Activated CD4-positive, alpha-beta memory T cell treated with anti-CD3 and anti-CD28 coated beads for 36 hours (primary cell): ENCODE data around the gene VPREB3. TPM values are rescaled to one million over a fixed set of nuclear protein-coding genes. Genes with fewer than 3 reads are reported as not detected.

ENCODE experiments used
- CTCF ChIA-PET: fragments of 350-600 bp; sonication (Branson Sonifier 250); formaldehyde crosslinking; loops from one replicate; lab custom pipeline; 2021; ENCODE audit warnings: antibody characterized with exemption, inconsistent platforms; lab: Charles Lee
- POLR2A ChIA-PET: fragments of 350-600 bp; sonication (Branson Sonifier 250); formaldehyde crosslinking; loops from one replicate; lab custom pipeline; 2021; ENCODE audit warnings: antibody characterized with exemption; lab: Charles Lee
- DNase-seq: peaks from one replicate; pipeline ENCODE4 v3.0.0-alpha.2; 2020
- H3K27ac Mint-ChIP-seq: one replicate; pipeline ENCODE4 v1.8.0; 2021; ENCODE audit warnings: mixed read lengths
- H3K27me3 Mint-ChIP-seq: one replicate; pipeline ENCODE4 v1.8.0; 2021; ENCODE audit warnings: mixed read lengths
- H3K36me3 Mint-ChIP-seq: one replicate; pipeline ENCODE4 v1.8.0; 2021; ENCODE audit warnings: mixed read lengths
- H3K4me1 Mint-ChIP-seq: one replicate; pipeline ENCODE4 v1.8.0; 2021; ENCODE audit warnings: low read depth, mixed read lengths
- H3K4me3 Mint-ChIP-seq: one replicate; pipeline ENCODE4 v1.8.0; 2021; ENCODE audit warnings: mild to moderate bottlenecking, mixed read lengths
- H3K9me3 Mint-ChIP-seq: one replicate; pipeline ENCODE4 v1.8.0; 2021; ENCODE audit warnings: mixed read lengths
- intact Hi-C: fragments of 100-400 bp; cut with micrococcal nuclease; formaldehyde crosslinking; loops from one replicate; pipeline ENCODE4 v1.15.1; 2023
- total RNA-seq, 2 experiments: library from RNA; stranded (reverse); gene quantifications; one replicate each; pipeline ENCODE4 v1.2.3, GENCODE V29; 2021

VPREB3 gene
- total RNA-seq, 2 experiments from 2014 or later = not detected

- Mint-ChIP-seq H3K4me1 (peaks cover 21% of the 10 kb centered on the region), H3K27me3 (no peaks in the 10 kb centered on the region), H3K27ac (no peak overlapping the region), H3K4me3 (no peak overlapping the region), H3K36me3 (no peaks in the 10 kb centered on the region), H3K9me3 (no peaks in the 10 kb centered on the region)
- intact Hi-C loops = loop anchor here (10.0 kb wide), 1 partner anchor 55 kb away; no protein-coding TSS in a partner anchor
- CTCF ChIA-PET = interaction anchor here (1.0 kb wide), 1 partner anchor 90 kb away, joined by 5 read pairs; no protein-coding TSS in a partner anchor
- no peak for DNase-seq
- POLR2A ChIA-PET = interaction anchor here (0.7 kb wide), 1 partner anchor 29 kb away, joined by 4 read pairs; no protein-coding TSS in a partner anchor
Measured at GRCh38 chr22:23760056-23760455, 5.8 kb upstream of the VPREB3 start.

DNA sequence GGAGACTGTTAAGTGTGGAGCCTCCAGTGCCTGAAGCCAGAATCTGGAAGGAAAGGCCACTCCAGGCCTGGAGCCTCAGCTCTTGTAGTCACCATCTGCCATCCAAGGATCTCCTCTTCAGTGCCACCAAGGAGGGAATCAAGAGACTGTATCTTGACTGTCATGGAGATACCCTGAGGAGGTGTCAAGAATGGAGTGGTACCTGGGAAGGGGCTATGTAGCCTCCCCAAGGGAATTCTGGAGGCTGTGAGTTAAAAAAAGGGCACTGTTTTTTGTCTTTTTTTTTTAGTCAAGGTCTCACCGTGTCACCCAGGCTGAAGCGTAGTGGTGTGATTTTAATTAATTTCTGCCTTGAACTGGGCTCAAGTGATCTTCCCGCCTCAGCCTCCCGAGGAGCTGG, 5.3 kb upstream of the VPREB3 start:
- H3K4me3 Mint-ChIP-seq = no peak overlapping the region
- H3K4me1 Mint-ChIP-seq = peaks cover 19% of the 10 kb centered on the region
- no peaks in the 10 kb centered on the region for H3K36me3 Mint-ChIP-seq
- intact Hi-C loops = no loop called here
- POLR2A ChIA-PET = interaction anchor here (0.7 to 0.9 kb wide), 3 partner anchors 9 to 30 kb away, joined by 4 read pairs; partner anchors contain the start of gene ZNF70
- DNase-seq = no peak
- no peaks in the 10 kb centered on the region for H3K27me3 Mint-ChIP-seq
- H3K27ac Mint-ChIP-seq = no peak overlapping the region
- CTCF ChIA-PET = interaction anchor here (1.0 kb wide), 1 partner anchor 90 kb away, joined by 5 read pairs; no protein-coding TSS in a partner anchor
- no peaks in the 10 kb centered on the region for H3K9me3 Mint-ChIP-seq

DNA sequence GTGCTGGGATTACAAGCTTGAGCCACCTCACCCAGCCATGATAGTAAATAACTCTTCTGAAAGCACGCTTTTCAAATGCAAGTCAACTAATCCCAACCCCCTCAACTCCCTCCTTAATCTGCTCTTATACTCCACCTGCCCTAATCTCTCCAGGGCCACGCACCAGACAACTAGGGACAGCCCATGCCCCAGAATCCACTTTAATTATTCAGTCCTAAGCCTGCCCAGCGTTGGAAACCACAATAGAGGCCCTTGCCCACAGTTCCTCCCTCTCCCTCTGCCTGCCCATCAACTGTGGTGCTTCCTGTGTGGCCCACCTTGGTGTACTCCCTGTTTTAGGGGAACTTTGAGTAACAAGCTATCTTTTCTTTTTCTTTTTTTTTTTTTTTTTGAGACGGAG, 2.7 kb upstream of the VPREB3 start:
- intact Hi-C loops = no loop called here
- H3K4me3 Mint-ChIP-seq = no peak overlapping the region
- CTCF ChIA-PET = interaction anchor here (0.8 kb wide), 1 partner anchor 464 kb away, joined by 3 read pairs; no protein-coding TSS in a partner anchor
- H3K36me3 Mint-ChIP-seq = no peaks in the 10 kb centered on the region
- POLR2A ChIA-PET = no interaction called here
- H3K27ac Mint-ChIP-seq = no peak overlapping the region
- H3K4me1 Mint-ChIP-seq = no peaks in the 10 kb centered on the region
- no peaks in the 10 kb centered on the region for H3K9me3 Mint-ChIP-seq
- no peak for DNase-seq
- H3K27me3 Mint-ChIP-seq = no peaks in the 10 kb centered on the region

DNA sequence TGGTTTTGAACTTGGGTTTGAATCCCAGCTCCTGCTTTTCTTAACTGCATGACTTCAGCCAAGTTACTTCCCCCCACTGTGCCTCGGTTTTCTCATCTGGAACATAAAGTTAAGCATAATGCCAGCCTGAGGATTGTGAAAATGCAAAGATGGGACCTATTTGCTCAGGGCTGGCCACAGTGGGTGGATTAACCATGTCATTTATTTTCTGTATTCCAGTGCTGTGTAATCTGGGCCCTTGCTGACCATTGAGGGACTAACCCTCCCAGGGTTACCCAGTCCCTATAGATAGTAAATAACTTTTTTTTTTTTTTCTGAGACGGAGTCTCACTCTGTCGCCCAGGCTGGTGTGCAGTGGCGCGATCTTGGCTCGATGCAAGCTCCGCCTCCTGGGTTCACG, 1.5 kb upstream of the VPREB3 start:
- POLR2A ChIA-PET = no interaction called here
- intact Hi-C loops = no loop called here
- H3K27me3 Mint-ChIP-seq = no peaks in the 10 kb centered on the region
- H3K36me3 Mint-ChIP-seq = no peaks in the 10 kb centered on the region
- CTCF ChIA-PET = interaction anchor here (1.1 to 1.2 kb wide), 2 partner anchors 11 to 94 kb away, joined by 3 to 5 read pairs; no protein-coding TSS in a partner anchor
- no peak overlapping the region for H3K4me3 Mint-ChIP-seq
- H3K9me3 Mint-ChIP-seq = no peaks in the 10 kb centered on the region
- no peak for DNase-seq
- no peak overlapping the region for H3K27ac Mint-ChIP-seq
- peaks cover 3% of the 10 kb centered on the region for H3K4me1 Mint-ChIP-seq

- Mint-ChIP-seq H3K27me3 (no peaks in the 10 kb centered on the region), H3K36me3 (no peaks in the 10 kb centered on the region), H3K4me3 (no peak overlapping the region), H3K9me3 (no peaks in the 10 kb centered on the region), H3K27ac (no peak overlapping the region), H3K4me1 (peaks cover 8% of the 10 kb centered on the region)
- CTCF ChIA-PET = interaction anchor here (1.1 to 1.2 kb wide), 2 partner anchors 11 to 95 kb away, joined by 3 to 5 read pairs; no protein-coding TSS in a partner anchor
- POLR2A ChIA-PET = no interaction called here
- DNase-seq = no peak
- intact Hi-C loops = no loop called here
Measured at GRCh38 chr22:23754980-23755636, 883 bp upstream of the VPREB3 start.

DNA sequence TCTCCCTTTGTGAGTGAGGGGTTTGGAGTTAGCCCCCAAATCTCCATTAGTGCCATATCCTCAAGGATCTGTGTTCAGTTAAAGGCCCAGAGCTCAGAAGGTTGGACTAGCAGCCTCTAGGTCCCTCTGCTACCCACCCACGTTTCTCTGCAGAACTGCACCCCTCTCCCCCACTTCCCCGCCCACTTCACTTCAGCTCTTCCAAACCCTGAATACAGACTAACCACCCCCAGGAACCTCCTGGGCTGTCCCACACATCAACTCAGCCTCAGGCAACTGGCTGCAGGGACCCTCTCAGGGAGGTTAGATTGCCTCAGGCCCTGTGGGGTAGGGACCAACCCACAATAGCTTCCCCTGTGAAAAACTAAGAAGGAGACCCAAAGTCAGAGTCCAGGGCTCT, 840 bp downstream of the VPREB3 start:
- Mint-ChIP-seq H3K9me3 (no peaks in the 10 kb centered on the region), H3K36me3 (no peaks in the 10 kb centered on the region), H3K4me3 (no peak overlapping the region), H3K27me3 (no peaks in the 10 kb centered on the region), H3K27ac (no peak overlapping the region), H3K4me1 (peaks cover 12% of the 10 kb centered on the region)
- DNase-seq = no peak
- ChIA-PET CTCF (interaction anchor here (1.7 kb wide), 1 partner anchor 16 kb away, joined by 5 read pairs; no protein-coding TSS in a partner anchor), POLR2A (no interaction called here)
- intact Hi-C loops = no loop called here

- H3K27ac Mint-ChIP-seq = no peak overlapping the region
- CTCF ChIA-PET = interaction anchor here (1.7 kb wide), 1 partner anchor 16 kb away, joined by 5 read pairs; no protein-coding TSS in a partner anchor
- H3K4me1 Mint-ChIP-seq = peaks cover 12% of the 10 kb centered on the region
- H3K4me3 Mint-ChIP-seq = no peak overlapping the region
- no peaks in the 10 kb centered on the region for H3K9me3 Mint-ChIP-seq
- DNase-seq = no peak
- POLR2A ChIA-PET = no interaction called here
- H3K36me3 Mint-ChIP-seq = no peaks in the 10 kb centered on the region
- no peaks in the 10 kb centered on the region for H3K27me3 Mint-ChIP-seq
- intact Hi-C loops = no loop called here
Measured at GRCh38 chr22:23752750-23753149, 1.5 kb downstream of the VPREB3 start.

GRCh38 chr22:23752090-23752691, 2.0 kb downstream of the VPREB3 start:
- intact Hi-C loops = no loop called here

GRCh38 chr22:23751441-23751996, 2.7 kb downstream of the VPREB3 start:
- Mint-ChIP-seq H3K4me3 (peak overlapping the region; percentile 72), H3K36me3 (peaks cover 3% of the 10 kb centered on the region), H3K9me3 (no peaks in the 10 kb centered on the region), H3K4me1 (peaks cover 12% of the 10 kb centered on the region), H3K27me3 (no peaks in the 10 kb centered on the region), H3K27ac (no peak overlapping the region)
- intact Hi-C loops = loop anchor here (1.0 kb wide), 1 partner anchor 36 kb away; no protein-coding TSS in a partner anchor
- ChIA-PET CTCF (interaction anchor here (1.4 kb wide), 1 partner anchor 98 kb away, joined by 3 read pairs; no protein-coding TSS in a partner anchor), POLR2A (no interaction called here)
- no peak for DNase-seq

More at GRCh38 chr22:23752090-23752691, 2.0 kb downstream of the VPREB3 start:
- CTCF ChIA-PET = no interaction called here
- no peaks in the 10 kb centered on the region for H3K27me3 Mint-ChIP-seq
- DNase-seq = no peak
- no peak overlapping the region for H3K27ac Mint-ChIP-seq
- no peaks in the 10 kb centered on the region for H3K36me3 Mint-ChIP-seq
- H3K4me3 Mint-ChIP-seq = peak overlapping the region; percentile 60
- POLR2A ChIA-PET = no interaction called here
- no peaks in the 10 kb centered on the region for H3K9me3 Mint-ChIP-seq
- H3K4me1 Mint-ChIP-seq = peaks cover 12% of the 10 kb centered on the region

- intact Hi-C loops = loop anchor here (1.0 kb wide), 1 partner anchor 36 kb away; no protein-coding TSS in a partner anchor
- peak within 1 kb of the TSS; percentile 8 for H3K27ac Mint-ChIP-seq
- H3K9me3 Mint-ChIP-seq = no peaks in the 10 kb centered on the region
- ChIA-PET POLR2A (interaction anchor here (0.6 kb wide), 3 partner anchors 9 to 36 kb away, joined by 3 to 4 read pairs (median 3); partner anchors contain the start of gene SMARCB1), CTCF (interaction anchor here (0.6 to 1.4 kb wide), 3 partner anchors 99 to 123 kb away, joined by 3 read pairs; no protein-coding TSS in a partner anchor)
- H3K4me1 Mint-ChIP-seq = peaks cover 12% of the 10 kb centered on the region
- H3K27me3 Mint-ChIP-seq = no peaks in the 10 kb centered on the region
- peak within 1 kb of the TSS; percentile 72 for H3K4me3 Mint-ChIP-seq
- peak; percentile 85 for DNase-seq
- peaks cover 3% of the 10 kb centered on the region for H3K36me3 Mint-ChIP-seq
Measured at GRCh38 chr22:23750714-23751440, 3.3 kb downstream of the VPREB3 start, which contains the start of gene ZNF70. Gene ZNF70 (minus strand): TSS chr22:23751112. CDS start chr22:23745140, 5,972 bp downstream.

DNA sequence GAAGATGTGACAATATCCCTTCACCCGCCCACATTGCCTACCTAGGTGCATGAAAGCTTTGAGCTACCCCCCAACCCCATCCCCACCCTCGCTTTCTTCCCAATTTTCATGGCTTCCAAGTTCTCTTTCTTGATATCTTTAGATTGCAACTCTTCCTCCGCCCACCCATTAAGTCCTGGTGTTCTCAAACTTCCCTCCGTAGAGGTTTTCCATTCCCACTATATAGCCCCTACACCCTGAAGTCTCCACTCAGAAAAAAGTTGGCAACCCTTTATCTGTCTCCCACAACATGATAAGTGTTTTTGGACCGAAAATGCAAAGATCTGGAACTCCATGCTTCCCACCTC, 3.9 kb downstream of the VPREB3 start:
- Mint-ChIP-seq H3K27ac (peak overlapping the region; percentile 8), H3K4me1 (peaks cover 12% of the 10 kb centered on the region), H3K36me3 (peaks cover 3% of the 10 kb centered on the region), H3K4me3 (peak overlapping the region; percentile 71), H3K27me3 (no peaks in the 10 kb centered on the region), H3K9me3 (no peaks in the 10 kb centered on the region)
- POLR2A ChIA-PET = interaction anchor here (0.6 kb wide), 3 partner anchors 9 to 36 kb away, joined by 3 to 4 read pairs (median 3); partner anchors contain the start of gene SMARCB1
- no peak for DNase-seq
- intact Hi-C loops = no loop called here
- CTCF ChIA-PET = interaction anchor here (0.6 to 1.4 kb wide), 3 partner anchors 99 to 122 kb away, joined by 3 read pairs; no protein-coding TSS in a partner anchor
